B cell (primary cell): ENCODE data around the gene IL4R. TPM values are rescaled to one million over a fixed set of nuclear protein-coding genes. Genes with fewer than 3 reads are reported as not detected.

Experiments
- ATAC-seq: fragments of 200-7000 bp; cut with Tn5 transposase; one replicate; pipeline ENCODE4 v1.10.0; 2021; ENCODE audit warnings: low read depth, mild to moderate bottlenecking, moderate number of reproducible peaks, moderate library complexity
- CTCF ChIA-PET: fragments of 350-600 bp; sonication (Branson Sonifier 250); formaldehyde crosslinking; loops from one replicate; lab custom pipeline; 2021; ENCODE audit warnings: antibody characterized with exemption, inconsistent platforms; lab: Charles Lee
- POLR2A ChIA-PET: fragments of 350-600 bp; sonication (Branson Sonifier 250); formaldehyde crosslinking; loops from one replicate; lab custom pipeline; 2021; ENCODE audit warnings: antibody characterized with exemption; lab: Charles Lee
- DNase-seq: peaks from one replicate; pipeline ENCODE4 v3.0.0; 2013
- H2AFZ ChIP-seq: 2 replicates; pipeline ENCODE4 v1.6.1; 2012; ENCODE audit warnings: mild to moderate bottlenecking, low read depth, low read length; ENCODE audit not compliant: insufficient read depth, poor library complexity, severe bottlenecking
- H3K27ac ChIP-seq, 2 donors: 1 replicate in 1 of 2; 2 replicates in 1 of 2; pipeline ENCODE4 v1.5.1; 2012 to 2013; ENCODE audit warnings: low read length in 2 of 2, mild to moderate bottlenecking in 2 of 2, moderate library complexity in 1 of 2
- H3K27me3 ChIP-seq, 4 experiments: fragments of 200-600 bp in 1 of 4; sonication (generic) in 1 of 4; replicated peaks in 1 of 4; 1 replicate in 2 of 4; 2 replicates in 2 of 4; pipeline versions ENCODE4 v1.6.1 to v1.7.0; 2013 to 2016; ENCODE audit warnings: low read length in 3 of 4, mild to moderate bottlenecking in 2 of 4, mixed read lengths in 1 of 4, moderate library complexity in 1 of 4; ENCODE audit not compliant: insufficient read depth in 4 of 4, control insufficient read depth in 3 of 4; ENCODE audit errors: control extremely low read depth in 1 of 4
- H3K36me3 ChIP-seq, 2 experiments: replicated peaks in 1 of 2; 1 replicate in 1 of 2; 2 replicates in 1 of 2; pipeline versions ENCODE4 v1.6.1 to v1.7.1; 2013; ENCODE audit warnings: low read length in 1 of 2; ENCODE audit not compliant: insufficient read depth in 2 of 2, control insufficient read depth in 1 of 2; ENCODE audit errors: control extremely low read depth in 1 of 2, extremely low read depth in 1 of 2
- H3K4me1 ChIP-seq, 2 donors: fragments of 200-600 bp in 1 of 2; sonication (generic) in 1 of 2; 1 replicate in 1 of 2; 2 replicates in 1 of 2; pipeline versions ENCODE4 v1.5.1 to v1.6.1; 2013 to 2017; ENCODE audit warnings: low read length in 2 of 2; ENCODE audit not compliant: control insufficient read depth in 2 of 2, insufficient read depth in 2 of 2
- H3K4me2 ChIP-seq: replicated peaks from 2 replicates; pipeline ENCODE3; 2012; ENCODE audit warnings: mild to moderate bottlenecking, low read depth, low read length; ENCODE audit not compliant: poor library complexity, severe bottlenecking
- H3K4me3 ChIP-seq, 5 experiments: fragments of 200-600 bp in 1 of 5; sonication (generic) in 1 of 5; 1 replicate in 3 of 5; 2 replicates in 2 of 5; pipeline versions ENCODE4 v1.5.1 to v1.7.0; 2011 to 2016; ENCODE audit warnings: low read length in 4 of 5, mild to moderate bottlenecking in 4 of 5, low read depth in 2 of 5, control low read depth in 1 of 5, moderate library complexity in 1 of 5; ENCODE audit not compliant: insufficient read depth in 1 of 5; ENCODE audit errors: control extremely low read depth in 1 of 5, extremely low read depth in 1 of 5
- H3K79me2 ChIP-seq: fragments of 200-600 bp; sonication (generic); one replicate; pipeline ENCODE4 v1.6.0; 2016; ENCODE audit warnings: low read length; ENCODE audit not compliant: control insufficient read depth, insufficient read depth
- H3K9ac ChIP-seq: fragments of 200-600 bp; sonication (generic); 2 replicates; pipeline ENCODE4 v1.6.1; 2017; ENCODE audit warnings: mild to moderate bottlenecking, low read length, moderate library complexity
- H3K9me3 ChIP-seq, 3 donors: one replicate each; pipeline versions ENCODE4 v1.6.1 to v1.7.1; 2013; ENCODE audit warnings: low read length in 2 of 3; ENCODE audit not compliant: control insufficient read depth in 2 of 3, insufficient read depth in 1 of 3; ENCODE audit errors: control extremely low read depth in 1 of 3
- H4K20me1 ChIP-seq: 2 replicates; pipeline ENCODE4 v1.6.0; 2012; ENCODE audit warnings: mild to moderate bottlenecking, low read length; ENCODE audit not compliant: insufficient read depth, control insufficient read depth, poor library complexity, severe bottlenecking
- H3K27ac Mint-ChIP-seq: one replicate; pipeline ENCODE4 v1.8.0; 2021; ENCODE audit warnings: mixed read lengths
- H3K27me3 Mint-ChIP-seq: one replicate; pipeline ENCODE4 v1.8.0; 2021; ENCODE audit warnings: mixed read lengths
- H3K4me1 Mint-ChIP-seq: one replicate; pipeline ENCODE4 v1.8.0; 2021; ENCODE audit warnings: mixed read lengths
- H3K4me3 Mint-ChIP-seq: one replicate; pipeline ENCODE4 v1.8.0; 2021; ENCODE audit warnings: mixed read lengths
- H3K9me3 Mint-ChIP-seq: one replicate; pipeline ENCODE4 v1.8.0; 2022; ENCODE audit warnings: mixed read lengths; ENCODE audit not compliant: insufficient read depth
- CTCF ChIP-seq: fragments of 200-600 bp; IDR thresholded peaks from one replicate; pipeline ENCODE4 v1.8.0; 2022; ENCODE audit warnings: antibody characterized with exemption, mild to moderate bottlenecking
- EZH2 ChIP-seq: IDR thresholded peaks from 2 replicates; pipeline ENCODE4 v1.6.1; 2012; ENCODE audit warnings: borderline replicate concordance, low read depth, mild to moderate bottlenecking, moderate library complexity, low read length; ENCODE audit not compliant: insufficient read depth, poor library complexity, severe bottlenecking
- WGBS: methylation state at CpG from one replicate; pipeline ENCODE4 v1.1.5; 2013; ENCODE audit warnings: missing lambda C conversion rate; ENCODE audit not compliant: insufficient coverage; 5-methylcytosine and 5-hydroxymethylcytosine counted together
- intact Hi-C: fragments of 100-400 bp; cut with micrococcal nuclease; formaldehyde crosslinking; loops from one replicate; pipeline ENCODE4 v1.10.0; 2022
- polyA plus RNA-seq: library from polyadenylated mRNA; depleted of rRNA; stranded (reverse); fragments of >200 nt; gene quantifications from 2 replicates; pipeline ENCODE4 v1.2.3, GENCODE V29; 2012
- total RNA-seq, 2 donors: library from RNA; stranded (reverse); fragments of 120-200 nt in 1 of 2; gene quantifications; 1 replicate in 1 of 2; 2 replicates in 1 of 2; pipeline versions ENCODE4 v1.2.3 to v1.2.4, GENCODE V29; 2013 to 2022

IL4R gene
- total and polyA plus RNA-seq, 2 donors (not counting 1 experiment from before 2014, with no cell fraction given): 311 to 966 TPM

DNA sequence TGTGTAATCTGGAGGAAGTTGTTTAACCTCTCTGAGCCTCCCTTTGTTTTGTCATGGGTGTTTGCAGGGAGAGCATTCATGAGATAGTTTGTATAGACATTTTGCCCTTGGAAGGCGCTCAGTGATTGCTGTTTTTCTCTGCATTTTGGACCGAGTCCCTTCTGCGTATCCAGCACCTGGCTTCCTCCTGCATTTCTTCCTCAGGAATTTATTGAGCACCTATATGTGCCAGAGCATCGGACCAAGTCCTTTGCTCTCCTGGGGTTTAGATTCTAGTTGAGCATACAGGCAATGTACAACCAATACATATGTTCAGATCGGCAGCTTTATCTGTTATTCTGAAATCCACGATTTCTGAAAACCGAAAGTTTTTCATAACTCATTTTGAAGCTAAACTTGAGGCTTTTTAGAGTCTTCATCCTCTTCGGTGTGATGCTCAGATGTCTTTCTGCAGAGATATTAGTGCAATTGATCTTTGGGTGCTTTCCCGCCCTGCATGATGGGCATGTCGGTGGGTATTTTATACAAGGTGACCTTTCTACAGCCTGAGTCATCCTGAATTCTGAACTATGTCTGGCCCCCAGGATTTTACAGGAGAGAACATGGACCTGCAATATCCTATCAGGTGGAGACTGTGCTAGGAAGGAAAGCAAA lies 4.1 kb downstream of the IL4R start:
- peaks cover 86% of the 10 kb centered on the region for H4K20me1 ChIP-seq

More for the DNA sequence above, 4.1 kb downstream of the IL4R start:
- Histone ChIP-seq H3K36me3 (peaks cover 0 to 53% of the 10 kb centered on the region in 2 experiments), H3K27ac (peak overlapping the region; percentile 28 to 97), H3K4me2 (peak overlapping the region; percentile 88), H3K9ac (peak overlapping the region; percentile 98), H3K79me2 (peaks cover 99% of the 10 kb centered on the region), H3K9me3 (no peaks in the 10 kb centered on the region), H3K27me3 (no peaks in the 10 kb centered on the region), H3K4me3 (peak overlapping the region; percentile 40 to 98 (median 93)), H2AFZ (no peak overlapping the region), H3K4me1 (peaks cover 64 to 81% of the 10 kb centered on the region in 2 donors)
- no peaks in the 10 kb centered on the region for H3K9me3 Mint-ChIP-seq
- H3K4me1 Mint-ChIP-seq: peaks cover 78% of the 10 kb centered on the region
- DNase-seq: no peak
- no peak for ATAC-seq
- ChIA-PET POLR2A (interaction anchor here (0.5 to 2.3 kb wide), 9 partner anchors 23 to 138 kb away, joined by 3 to 9 read pairs (median 4); no protein-coding TSS in a partner anchor), CTCF (interaction anchor here (1.0 to 13.3 kb wide), 15 partner anchors 18 to 138 kb away, joined by 3 to 172 read pairs (median 4); partner anchors contain the start of gene KDM8)
- H3K27me3 Mint-ChIP-seq: no peaks in the 10 kb centered on the region
- TF ChIP-seq EZH2 (no peak), CTCF (no peak)
- intact Hi-C loops: loop anchor here (2.0 to 10.0 kb wide), 3 partner anchors 49 to 87 kb away; partner anchors contain the start of genes IL21R and NSMCE1
- H3K4me3 Mint-ChIP-seq: peak overlapping the region; percentile 98
- peak overlapping the region; percentile 88 for H3K27ac Mint-ChIP-seq
- 65% methylated on average over 7 of the region's 10 CpGs for WGBS
